ENCODE data around the gene CACNA1B.
"Not testable (repeated sequence)": the region's sequence is repeated elsewhere in the genome, so short reads cannot be mapped to it uniquely, and the experiment has no call there.

CACNA1B gene

GRCh38 chr9:138015021-138015829 lies 137.6 kb downstream of the CACNA1B start:
- no peak for DNase-seq

GRCh38 chr9:138016406-138017187 lies 139.0 kb downstream of the CACNA1B start:
- DNase-seq, result no peak

DNA sequence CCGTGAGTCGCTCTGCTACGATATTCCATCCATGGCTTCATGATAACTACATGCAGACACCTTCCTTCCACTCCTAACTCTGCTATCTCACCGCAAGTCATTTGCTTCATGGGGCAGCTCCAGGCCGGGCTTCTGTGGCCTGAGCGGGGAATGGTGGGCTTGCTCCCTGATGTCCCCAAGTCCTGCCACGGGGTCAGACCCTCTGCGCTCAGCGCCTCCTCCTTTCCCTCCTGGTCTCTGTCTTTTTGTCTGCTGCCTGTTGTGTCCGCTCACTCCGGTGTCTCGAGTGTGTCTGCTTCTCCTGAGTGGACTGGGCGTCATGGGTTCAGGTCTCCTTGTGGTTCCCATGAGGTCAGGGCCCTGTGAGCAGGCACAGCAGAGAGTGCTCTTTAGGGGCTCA lies 139.6 kb downstream of the CACNA1B start:
- no peak for DNase-seq

GRCh38 chr9:138019514-138019913 lies 141.9 kb downstream of the CACNA1B start:
- not testable (repeated sequence) for DNase-seq

GRCh38 chr9:138020120-138020794 lies 142.7 kb downstream of the CACNA1B start:
- no peak for DNase-seq

GRCh38 chr9:138020795-138021182 lies 143.2 kb downstream of the CACNA1B start:
- no peak for DNase-seq

DNA sequence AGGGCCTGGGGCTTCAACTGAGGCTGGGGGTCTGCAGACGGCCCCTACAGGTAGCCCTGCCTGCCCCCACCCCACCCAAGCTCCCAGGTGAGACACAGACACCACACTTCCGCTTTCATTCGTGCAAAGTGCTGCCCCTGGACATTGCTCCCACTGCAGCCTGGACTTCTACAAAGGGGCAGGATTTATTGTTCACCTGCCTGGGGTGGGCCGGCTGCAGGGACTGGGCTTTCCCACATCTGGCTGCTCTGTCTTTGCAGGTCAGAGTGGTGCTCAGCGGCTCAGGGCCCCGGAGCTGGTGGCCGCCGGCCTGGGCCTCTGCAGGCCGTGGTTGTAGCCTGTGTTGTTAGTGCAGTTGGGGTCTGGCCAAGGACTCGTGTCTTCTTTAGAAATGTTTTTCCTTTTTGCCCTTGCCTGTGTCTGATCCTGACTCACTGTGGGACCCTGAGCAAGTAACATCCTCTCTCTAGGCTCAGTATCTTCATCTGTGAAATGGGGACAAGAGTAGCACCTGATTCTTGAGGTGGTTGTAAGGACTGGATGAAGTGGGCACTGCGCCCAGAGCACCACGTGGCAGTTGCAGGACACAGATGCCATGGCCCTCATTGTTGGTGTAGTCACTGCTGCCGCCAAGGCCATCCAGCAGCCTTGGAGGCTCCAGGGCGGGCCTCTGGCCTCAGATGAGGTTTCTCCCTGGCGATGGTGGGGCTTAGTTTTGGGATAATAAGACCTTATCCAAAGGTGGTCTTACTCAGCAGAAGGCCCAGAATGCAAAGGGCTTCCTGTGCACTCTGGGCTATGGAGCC lies 143.9 kb downstream of the CACNA1B start:
- DNase-seq, result no peak

DNA sequence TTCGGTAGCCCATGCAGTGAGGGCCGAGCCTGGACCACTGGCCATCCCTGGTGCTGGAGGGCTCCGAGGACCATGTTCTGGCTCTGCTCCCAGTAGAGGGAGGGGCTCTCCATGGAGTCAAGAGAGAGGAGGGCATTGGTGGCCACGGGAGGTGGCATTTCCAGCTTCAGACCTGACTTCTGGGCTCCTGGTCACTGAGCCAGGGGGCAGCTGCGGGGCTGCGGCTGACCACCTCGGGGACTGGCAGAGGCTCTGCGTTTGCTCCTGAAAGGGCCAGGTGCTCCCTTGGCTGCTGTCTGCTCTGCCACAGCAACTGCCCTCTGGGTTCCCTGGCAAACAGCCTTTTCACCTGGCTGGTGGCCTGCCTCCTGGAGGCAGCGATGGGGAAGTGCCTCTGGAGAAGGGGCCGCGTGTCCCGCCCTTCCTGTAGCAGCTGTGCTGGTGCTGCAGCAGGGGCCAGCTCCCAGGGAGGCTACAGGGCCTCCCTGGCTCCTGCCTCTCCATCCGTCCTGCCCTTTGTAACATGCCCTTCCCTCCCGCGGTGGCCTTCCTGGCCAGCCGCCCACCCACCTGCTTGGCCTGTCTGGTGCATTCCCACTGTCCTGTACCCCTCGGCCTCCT lies 144.6 kb downstream of the CACNA1B start:
- DNase-seq, result peak; percentile 25

GRCh38 chr9:138022756-138023393 lies 145.3 kb downstream of the CACNA1B start:
- DNase-seq, result peak; percentile 54

DNA sequence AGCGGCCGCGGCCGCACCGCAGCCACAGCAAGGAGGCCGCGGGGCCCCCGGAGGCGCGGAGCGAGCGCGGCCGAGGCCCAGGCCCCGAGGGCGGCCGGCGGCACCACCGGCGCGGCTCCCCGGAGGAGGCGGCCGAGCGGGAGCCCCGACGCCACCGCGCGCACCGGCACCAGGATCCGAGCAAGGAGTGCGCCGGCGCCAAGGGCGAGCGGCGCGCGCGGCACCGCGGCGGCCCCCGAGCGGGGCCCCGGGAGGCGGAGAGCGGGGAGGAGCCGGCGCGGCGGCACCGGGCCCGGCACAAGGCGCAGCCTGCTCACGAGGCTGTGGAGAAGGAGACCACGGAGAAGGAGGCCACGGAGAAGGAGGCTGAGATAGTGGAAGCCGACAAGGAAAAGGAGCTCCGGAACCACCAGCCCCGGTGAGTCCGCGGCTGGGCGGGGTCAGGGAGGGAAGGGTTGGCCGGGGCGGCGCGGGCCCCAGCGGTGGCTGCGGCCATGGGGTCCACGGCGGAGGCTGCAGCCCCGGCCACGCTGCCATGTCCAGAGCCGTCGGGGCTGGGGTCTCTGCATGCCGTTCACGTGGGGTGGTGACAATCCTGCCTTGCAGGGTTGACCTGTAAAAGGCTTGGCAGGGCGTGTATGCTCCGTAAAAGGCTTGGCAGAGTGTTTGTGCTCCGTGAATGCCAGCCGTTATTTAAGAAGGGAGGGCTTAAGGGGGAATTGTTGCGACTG lies 146.0 kb downstream of the CACNA1B start:
- peak; percentile 31 for DNase-seq

- DNase-seq, result no peak
These were observed 146.5 kb downstream of the CACNA1B start for GRCh38 chr9:138024131-138024530.

DNA sequence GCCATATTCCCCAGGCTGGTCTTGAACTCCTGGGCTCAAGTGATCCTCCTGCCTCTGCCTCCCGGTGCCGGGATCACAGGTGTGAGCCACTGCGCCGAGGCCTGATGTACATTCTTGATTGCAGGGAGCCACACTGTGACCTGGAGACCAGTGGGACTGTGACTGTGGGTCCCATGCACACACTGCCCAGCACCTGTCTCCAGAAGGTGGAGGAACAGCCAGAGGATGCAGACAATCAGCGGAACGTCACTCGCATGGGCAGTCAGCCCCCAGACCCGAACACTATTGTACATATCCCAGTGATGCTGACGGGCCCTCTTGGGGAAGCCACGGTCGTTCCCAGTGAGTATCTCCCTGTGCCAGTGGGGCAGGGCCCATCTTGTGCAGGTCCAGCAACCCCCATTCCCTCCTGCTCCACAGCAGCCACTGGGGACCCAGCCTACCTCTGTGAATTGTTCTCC lies 147.3 kb downstream of the CACNA1B start:
- DNase-seq, result no peak

DNA sequence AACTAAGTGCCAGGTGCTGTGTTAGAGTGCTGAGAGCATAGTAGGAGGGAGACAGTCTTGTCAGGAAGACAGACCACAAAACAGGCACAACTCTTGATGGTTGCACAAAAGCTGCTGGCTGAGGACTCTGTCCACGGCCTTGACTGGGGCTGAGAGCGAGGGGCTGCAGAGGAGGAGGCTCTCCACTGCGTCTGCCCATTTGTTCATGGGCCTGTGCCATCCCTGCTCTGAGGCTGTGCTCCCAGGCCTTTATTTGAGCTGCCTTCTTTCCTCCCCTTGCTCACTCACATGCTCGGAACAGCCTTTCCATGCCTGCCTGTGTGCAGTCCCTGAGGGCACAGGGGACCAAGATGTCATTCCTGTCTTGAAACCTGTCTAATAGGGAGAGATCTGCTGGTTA lies 147.8 kb downstream of the CACNA1B start:
- no peak for DNase-seq

- no peak for DNase-seq
These were observed 148.3 kb downstream of the CACNA1B start for GRCh38 chr9:138025908-138026307.

DNA sequence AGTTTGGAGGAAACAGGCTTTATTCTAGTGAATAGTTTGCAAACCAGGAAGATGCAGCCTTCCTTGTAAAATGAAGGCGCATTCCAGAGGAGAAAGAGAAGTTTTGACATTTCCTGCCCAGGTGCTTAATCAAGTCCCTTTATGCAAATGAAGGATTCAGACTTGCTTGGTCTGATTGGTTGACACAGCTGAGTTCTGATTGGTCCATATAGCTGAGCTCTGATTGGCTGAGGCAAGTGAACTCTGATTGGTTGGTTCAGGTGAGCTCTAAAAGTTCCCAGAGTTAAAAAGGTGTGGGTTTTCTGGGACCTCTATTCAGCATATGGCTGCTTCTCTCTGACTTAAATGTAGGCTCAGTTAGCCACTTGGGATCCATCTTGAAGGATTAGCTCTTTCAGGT lies 151.0 kb downstream of the CACNA1B start:
- no peak for DNase-seq

GRCh38 chr9:138031186-138031585 lies 153.6 kb downstream of the CACNA1B start:
- no peak for DNase-seq

DNA sequence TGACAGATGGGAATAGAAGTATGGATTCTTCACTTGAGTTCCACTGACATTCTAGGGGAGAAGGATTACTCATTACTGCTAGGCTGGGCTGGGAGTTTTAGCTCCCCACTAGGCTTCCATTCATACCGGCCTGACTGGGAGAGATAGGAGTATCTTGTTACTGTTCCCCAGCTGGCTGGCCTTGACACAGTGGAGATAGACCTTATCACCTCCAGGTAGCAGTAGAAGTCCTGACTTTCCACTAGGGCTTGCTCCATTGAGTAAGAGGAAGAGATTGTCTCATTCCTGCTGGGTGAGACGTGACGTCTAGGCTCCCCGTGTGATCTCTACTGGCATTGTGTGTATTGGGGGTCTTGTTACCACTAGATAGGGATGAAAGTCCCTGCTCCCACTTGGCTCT lies 156.4 kb downstream of the CACNA1B start:
- DNase-seq, result no peak

GRCh38 chr9:138037140-138037539 lies 159.6 kb downstream of the CACNA1B start:
- no peak for DNase-seq

GRCh38 chr9:138038244-138038671 lies 160.7 kb downstream of the CACNA1B start:
- DNase-seq, result no peak

Data from right kidney (tissue), 1 donor.